Colonic mucosa (tissue), 4 donors: ENCODE results near the gene PPARA. TPM values are rescaled to one million over a fixed set of nuclear protein-coding genes. Genes with fewer than 3 reads are reported as not detected.

Experiments used
- DNase-seq: peaks from one replicate; pipeline ENCODE4 v3.0.0-alpha.2; 2020
- H3K27ac ChIP-seq: fragments of 200-600 bp; one replicate; pipeline ENCODE4 v1.8.0; 2021
- H3K27me3 ChIP-seq: fragments of 200-600 bp; one replicate; pipeline ENCODE4 v1.8.0; 2021
- H3K36me3 ChIP-seq: fragments of 200-600 bp; one replicate; pipeline ENCODE4 v1.8.0; 2021
- H3K4me1 ChIP-seq: fragments of 200-600 bp; one replicate; pipeline ENCODE4 v1.8.0; 2021; ENCODE audit warnings: mild to moderate bottlenecking
- H3K4me3 ChIP-seq: fragments of 200-600 bp; one replicate; pipeline ENCODE4 v1.8.0; 2021
- H3K9ac ChIP-seq, 2 donors: one replicate each; pipeline ENCODE4 v1.7.0; 2013; ENCODE audit warnings: control low read depth in 2 of 2, low read depth in 2 of 2, low read length in 2 of 2
- H3K9me3 ChIP-seq: fragments of 200-600 bp; one replicate; pipeline ENCODE4 v1.8.0; 2021
- intact Hi-C: fragments of 100-400 bp; cut with DNase I; formaldehyde crosslinking; loops from one replicate; pipeline ENCODE4 v1.14.1; 2022
- total RNA-seq, 2 donors: library from RNA; stranded (reverse); fragmentation: NEBNext Ultra II Directional in 1 of 2; extraction: Animal tissue kit (Norgen Biotek cat#: 25700) in 1 of 2; gene quantifications; one replicate each; pipeline ENCODE4 v1.2.1, GENCODE V29; 2021
- TF ChIP-seq, protein P1 (sequence below): fragments of 200-600 bp; IDR thresholded peaks from one replicate; pipeline ENCODE4 v1.8.0; 2022; ENCODE audit warnings: antibody characterized with exemption, mild to moderate bottlenecking
- donor health status: healthy.
- donor health status: DM: no; HTN: no; CAD: no.
- donor health status: DM: no; HTN: no; CAD: no.

PPARA gene
- total RNA-seq, 2 donors from 2014 or later = 59.8 to 74.8 TPM

DNA sequence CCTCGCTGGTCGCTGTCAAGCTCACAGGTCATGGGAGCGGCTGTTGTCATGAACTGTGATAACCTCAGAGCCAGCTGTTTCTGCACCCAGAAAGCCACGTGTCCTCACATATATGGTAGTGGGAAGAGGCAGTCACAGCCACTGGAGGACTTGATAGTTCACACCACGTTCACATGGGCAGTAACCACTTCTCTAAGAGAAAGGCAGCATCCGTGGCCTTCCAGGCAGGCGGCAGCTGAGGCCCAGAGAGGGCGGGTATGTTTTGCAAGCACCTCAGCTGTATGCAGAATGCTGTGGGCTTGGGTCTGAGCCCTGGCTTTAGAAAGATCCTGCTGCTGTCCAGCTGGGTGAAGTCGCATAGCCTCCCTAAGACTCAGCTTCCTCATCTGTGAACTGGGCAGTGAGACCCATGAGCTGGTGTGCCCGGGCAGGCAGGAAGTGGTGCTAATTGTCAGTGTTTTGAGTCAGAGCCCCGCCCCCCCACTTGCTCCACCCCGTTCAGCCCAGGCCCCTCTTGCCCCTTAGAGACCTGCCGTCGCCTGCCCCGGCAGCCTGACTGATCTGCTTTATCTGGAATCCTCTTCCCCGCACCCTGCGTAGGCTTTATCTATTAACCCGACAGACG, 130.8 kb downstream of the PPARA start:
- TF ChIP-seq, protein P1, sequence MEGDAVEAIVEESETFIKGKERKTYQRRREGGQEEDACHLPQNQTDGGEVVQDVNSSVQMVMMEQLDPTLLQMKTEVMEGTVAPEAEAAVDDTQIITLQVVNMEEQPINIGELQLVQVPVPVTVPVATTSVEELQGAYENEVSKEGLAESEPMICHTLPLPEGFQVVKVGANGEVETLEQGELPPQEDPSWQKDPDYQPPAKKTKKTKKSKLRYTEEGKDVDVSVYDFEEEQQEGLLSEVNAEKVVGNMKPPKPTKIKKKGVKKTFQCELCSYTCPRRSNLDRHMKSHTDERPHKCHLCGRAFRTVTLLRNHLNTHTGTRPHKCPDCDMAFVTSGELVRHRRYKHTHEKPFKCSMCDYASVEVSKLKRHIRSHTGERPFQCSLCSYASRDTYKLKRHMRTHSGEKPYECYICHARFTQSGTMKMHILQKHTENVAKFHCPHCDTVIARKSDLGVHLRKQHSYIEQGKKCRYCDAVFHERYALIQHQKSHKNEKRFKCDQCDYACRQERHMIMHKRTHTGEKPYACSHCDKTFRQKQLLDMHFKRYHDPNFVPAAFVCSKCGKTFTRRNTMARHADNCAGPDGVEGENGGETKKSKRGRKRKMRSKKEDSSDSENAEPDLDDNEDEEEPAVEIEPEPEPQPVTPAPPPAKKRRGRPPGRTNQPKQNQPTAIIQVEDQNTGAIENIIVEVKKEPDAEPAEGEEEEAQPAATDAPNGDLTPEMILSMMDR = no peak
- Histone ChIP-seq H3K9me3 (no peaks in the 10 kb centered on the region), H3K27me3 (no peaks in the 10 kb centered on the region), H3K27ac (no peak overlapping the region), H3K36me3 (peaks cover 24% of the 10 kb centered on the region), H3K9ac (no peak overlapping the region), H3K4me3 (no peak overlapping the region), H3K4me1 (no peaks in the 10 kb centered on the region)
- DNase-seq = no peak
- intact Hi-C loops = no loop called here

DNA sequence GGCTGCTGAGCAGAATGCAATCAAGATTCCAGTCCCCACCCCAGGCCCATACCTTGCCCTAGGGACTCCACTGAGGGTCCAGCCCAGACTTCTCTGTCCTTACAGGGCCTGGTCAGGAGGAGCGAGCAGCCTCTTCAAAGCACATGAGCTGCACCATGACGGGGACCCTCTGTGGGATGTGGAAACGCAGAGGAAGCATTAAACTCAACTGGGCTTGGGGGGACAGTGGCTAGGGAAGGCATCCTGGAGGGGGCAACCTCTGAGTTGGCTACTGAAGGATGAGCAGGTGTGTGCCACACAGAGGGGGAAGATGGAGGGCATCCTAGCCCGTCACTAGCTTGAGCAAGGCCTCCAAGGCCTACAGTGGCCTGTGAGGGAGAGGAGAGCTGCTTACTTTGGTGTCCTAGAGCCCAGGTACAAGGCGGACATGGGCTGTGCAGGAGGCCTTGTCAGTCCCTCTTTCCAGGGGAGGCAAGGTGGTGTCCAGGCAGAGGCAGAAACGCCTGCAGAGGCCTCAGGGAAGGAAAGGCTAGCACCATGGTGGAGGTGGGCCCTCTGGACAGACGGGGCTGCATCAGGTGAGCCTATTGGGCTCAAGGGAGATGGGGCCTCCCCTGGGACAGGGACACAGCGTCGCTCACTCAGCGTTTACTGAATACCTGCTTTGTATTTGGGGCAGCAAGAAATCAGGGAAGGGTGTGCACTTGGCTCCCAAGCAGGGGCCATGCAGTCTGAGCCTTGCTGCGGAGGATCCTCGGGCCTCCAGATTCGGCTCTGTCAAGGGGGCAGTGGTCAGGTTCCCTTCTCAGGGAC, 131.7 kb downstream of the PPARA start:
- DNase-seq = no peak

DNA sequence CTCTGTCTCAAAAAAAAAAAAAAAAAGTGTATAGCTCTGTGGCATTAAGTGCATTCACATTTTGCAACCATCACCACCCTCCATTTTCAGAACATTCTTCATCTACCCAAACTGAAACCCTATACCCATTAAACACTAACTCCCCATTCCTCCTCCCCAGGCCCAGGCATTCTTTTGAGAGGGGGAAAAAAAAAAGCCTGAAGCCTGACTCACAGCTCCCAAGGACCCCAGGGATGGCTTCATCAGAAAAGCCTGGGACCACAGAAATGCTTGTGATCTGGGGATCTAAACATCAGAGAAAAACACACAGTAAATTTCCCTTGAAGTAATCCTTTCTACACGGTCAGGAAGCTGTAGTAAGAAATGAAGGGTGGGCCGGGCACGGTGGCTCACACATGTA, 135.7 kb downstream of the PPARA start:
- no peak overlapping the region for H3K9ac ChIP-seq
- no peak for DNase-seq
- intact Hi-C loops = no loop called here
- peaks cover 5% of the 10 kb centered on the region for H3K36me3 ChIP-seq
- no peaks in the 10 kb centered on the region for H3K27me3 ChIP-seq
- H3K4me3 ChIP-seq = no peak overlapping the region
- TF ChIP-seq, protein P1 = no peak
- no peaks in the 10 kb centered on the region for H3K9me3 ChIP-seq
- H3K4me1 ChIP-seq = no peaks in the 10 kb centered on the region
- H3K27ac ChIP-seq = no peak overlapping the region

More for the DNA sequence above, 131.7 kb downstream of the PPARA start:
- Histone ChIP-seq H3K9ac (no peak overlapping the region), H3K4me1 (no peaks in the 10 kb centered on the region), H3K36me3 (peaks cover 24% of the 10 kb centered on the region), H3K27ac (no peak overlapping the region), H3K9me3 (no peaks in the 10 kb centered on the region), H3K4me3 (no peak overlapping the region), H3K27me3 (no peaks in the 10 kb centered on the region)
- intact Hi-C loops = no loop called here
- TF ChIP-seq, protein P1 = no peak

DNA sequence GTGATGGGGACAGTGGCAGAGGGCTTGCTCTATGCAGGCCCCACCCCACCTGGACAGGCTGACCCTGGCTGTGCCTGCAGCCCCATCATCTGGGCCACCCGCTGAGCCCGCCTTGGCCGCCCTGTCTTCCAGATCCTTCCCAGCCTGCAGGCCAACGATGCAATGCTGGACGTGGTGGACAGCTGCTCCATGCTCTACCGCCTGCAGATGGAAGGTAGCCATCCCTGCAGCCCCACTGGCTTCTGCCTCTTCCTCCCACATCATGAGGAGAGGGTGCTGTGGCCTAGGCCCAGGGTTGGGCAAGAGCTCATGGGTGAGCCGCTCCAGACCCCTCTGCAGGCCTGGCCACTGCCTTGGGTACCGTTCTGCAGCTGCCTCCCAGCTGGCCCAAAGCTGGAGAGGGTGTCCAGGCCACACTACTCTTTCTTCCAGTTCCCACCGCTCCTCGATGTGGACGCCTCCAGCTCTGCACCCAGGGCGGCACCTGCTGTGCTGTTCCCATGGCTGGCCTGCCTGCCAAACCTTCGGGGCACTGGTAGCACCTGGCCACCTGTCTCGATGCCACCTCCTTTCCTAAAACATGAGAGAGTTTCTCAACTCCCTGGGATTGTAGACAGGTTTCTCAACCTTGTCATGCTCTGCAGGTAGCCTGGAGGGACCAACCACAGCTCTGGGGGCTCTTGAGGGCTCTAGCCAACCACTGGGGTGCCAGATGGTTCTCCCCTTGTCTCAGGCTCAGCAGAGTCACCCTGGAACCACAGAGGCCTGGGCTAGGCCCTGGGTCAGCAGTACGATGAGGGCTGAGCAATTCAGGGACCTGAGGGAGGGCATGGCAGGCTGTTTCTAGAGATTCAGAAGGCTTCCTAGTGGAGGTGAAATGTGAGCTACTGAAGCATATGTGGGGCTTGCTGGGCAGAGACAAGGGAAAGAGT, 136.9 kb downstream of the PPARA start:
- Histone ChIP-seq H3K36me3 (peaks cover 5% of the 10 kb centered on the region), H3K4me3 (no peak overlapping the region), H3K4me1 (no peaks in the 10 kb centered on the region), H3K9ac (peak overlapping the region; percentile 46 to 50), H3K9me3 (no peaks in the 10 kb centered on the region), H3K27me3 (no peaks in the 10 kb centered on the region), H3K27ac (no peak overlapping the region)
- TF ChIP-seq, protein P1 = no peak
- intact Hi-C loops = no loop called here
- no peak for DNase-seq
